Liver (tissue), 3 donors: Measurements from ENCODE around the gene GMFB.

Experiments
- FOXA1 ChIP-seq: IDR thresholded peaks from 2 replicates; pipeline ENCODE4 v1.6.1; 2016; ENCODE audit warnings: antibody characterized with exemption
- GABPA ChIP-seq, 2 donors: IDR thresholded peaks in 1 of 2; conservative IDR thresholded peaks in 1 of 2; 2 replicates each; pipeline ENCODE4 v1.6.1; 2016; ENCODE audit warnings: antibody characterized with exemption in 2 of 2, mild to moderate bottlenecking in 1 of 2, moderate library complexity in 1 of 2
- HNF4G ChIP-seq: IDR thresholded peaks from 2 replicates; pipeline ENCODE4 v1.6.1; 2016; ENCODE audit warnings: antibody characterized with exemption
- JUND ChIP-seq, 2 donors: IDR thresholded peaks; 2 replicates each; pipeline ENCODE4 v1.6.1; 2016; ENCODE audit warnings: antibody characterized with exemption in 2 of 2
- MAX ChIP-seq: IDR thresholded peaks from 2 replicates; pipeline ENCODE4 v1.6.1; 2016; ENCODE audit warnings: antibody characterized with exemption
- RAD21 ChIP-seq, 2 donors: IDR thresholded peaks; 2 replicates each; pipeline ENCODE4 v1.6.1; 2016; ENCODE audit warnings: antibody characterized with exemption in 2 of 2, mild to moderate bottlenecking in 2 of 2
- REST ChIP-seq: IDR thresholded peaks from 2 replicates; pipeline ENCODE4 v1.6.1; 2016; ENCODE audit warnings: antibody characterized with exemption, mild to moderate bottlenecking
- SP1 ChIP-seq: IDR thresholded peaks from 2 replicates; pipeline ENCODE4 v1.6.1; 2018; ENCODE audit warnings: antibody characterized with exemption, mild to moderate bottlenecking
- TAF1 ChIP-seq: conservative IDR thresholded peaks from 2 replicates; pipeline ENCODE4 v1.6.1; 2016; ENCODE audit warnings: antibody characterized with exemption, mild to moderate bottlenecking
- YY1 ChIP-seq: IDR thresholded peaks from 2 replicates; pipeline ENCODE4 v1.6.1; 2016; ENCODE audit warnings: antibody characterized with exemption, mild to moderate bottlenecking
- TF ChIP-seq, protein P1 (sequence below): fragments of 150-350 bp; IDR thresholded peaks from 2 replicates; pipeline ENCODE4 v1.5.1; 2017; ENCODE audit warnings: improper control_type of control experiment, low read depth, low read length; ENCODE audit not compliant: missing input control
- TF ChIP-seq, protein P2 (sequence below): IDR thresholded peaks from 2 replicates; pipeline ENCODE4 v1.6.1; 2016; ENCODE audit warnings: antibody characterized with exemption
- TF ChIP-seq, protein P3 (sequence below): IDR thresholded peaks from 2 replicates; pipeline ENCODE4 v1.6.1; 2016; ENCODE audit warnings: antibody characterized with exemption
- donor health status: healthy.
- donor health status: healthy.

DNA sequence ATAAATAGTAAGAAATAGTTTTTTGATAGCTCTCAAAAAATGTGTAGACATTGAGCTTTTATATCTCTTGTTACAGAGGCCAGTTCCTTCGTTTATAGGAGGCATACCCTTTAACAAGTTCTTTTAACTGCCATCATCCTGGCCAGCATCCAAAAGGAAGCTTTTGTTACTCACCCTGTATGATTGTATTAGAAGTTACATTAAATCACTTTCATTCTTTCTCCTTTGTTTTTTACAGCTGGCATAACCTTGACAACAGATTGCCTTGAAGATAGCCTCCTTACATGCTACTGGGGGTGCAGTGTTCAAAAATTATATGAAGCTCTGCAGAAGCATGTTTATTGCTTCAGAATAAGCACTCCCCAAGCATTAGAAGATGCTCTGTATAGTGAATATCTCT is 41.0 kb upstream of the GMFB start:
- TF ChIP-seq, protein P1, sequence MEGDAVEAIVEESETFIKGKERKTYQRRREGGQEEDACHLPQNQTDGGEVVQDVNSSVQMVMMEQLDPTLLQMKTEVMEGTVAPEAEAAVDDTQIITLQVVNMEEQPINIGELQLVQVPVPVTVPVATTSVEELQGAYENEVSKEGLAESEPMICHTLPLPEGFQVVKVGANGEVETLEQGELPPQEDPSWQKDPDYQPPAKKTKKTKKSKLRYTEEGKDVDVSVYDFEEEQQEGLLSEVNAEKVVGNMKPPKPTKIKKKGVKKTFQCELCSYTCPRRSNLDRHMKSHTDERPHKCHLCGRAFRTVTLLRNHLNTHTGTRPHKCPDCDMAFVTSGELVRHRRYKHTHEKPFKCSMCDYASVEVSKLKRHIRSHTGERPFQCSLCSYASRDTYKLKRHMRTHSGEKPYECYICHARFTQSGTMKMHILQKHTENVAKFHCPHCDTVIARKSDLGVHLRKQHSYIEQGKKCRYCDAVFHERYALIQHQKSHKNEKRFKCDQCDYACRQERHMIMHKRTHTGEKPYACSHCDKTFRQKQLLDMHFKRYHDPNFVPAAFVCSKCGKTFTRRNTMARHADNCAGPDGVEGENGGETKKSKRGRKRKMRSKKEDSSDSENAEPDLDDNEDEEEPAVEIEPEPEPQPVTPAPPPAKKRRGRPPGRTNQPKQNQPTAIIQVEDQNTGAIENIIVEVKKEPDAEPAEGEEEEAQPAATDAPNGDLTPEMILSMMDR = no peak
- no peak for TF ChIP-seq REST
- no peak for TF ChIP-seq TAF1
- TF ChIP-seq RAD21 (IDR thresholded peaks at IDR 0.05) = no peak
- no peak for TF ChIP-seq YY1
- TF ChIP-seq MAX = no peak
- TF ChIP-seq, protein P2, sequence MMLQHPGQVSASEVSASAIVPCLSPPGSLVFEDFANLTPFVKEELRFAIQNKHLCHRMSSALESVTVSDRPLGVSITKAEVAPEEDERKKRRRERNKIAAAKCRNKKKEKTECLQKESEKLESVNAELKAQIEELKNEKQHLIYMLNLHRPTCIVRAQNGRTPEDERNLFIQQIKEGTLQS = no peak
- no peak for TF ChIP-seq JUND (IDR thresholded peaks at IDR 0.05)
- TF ChIP-seq, protein P3, sequence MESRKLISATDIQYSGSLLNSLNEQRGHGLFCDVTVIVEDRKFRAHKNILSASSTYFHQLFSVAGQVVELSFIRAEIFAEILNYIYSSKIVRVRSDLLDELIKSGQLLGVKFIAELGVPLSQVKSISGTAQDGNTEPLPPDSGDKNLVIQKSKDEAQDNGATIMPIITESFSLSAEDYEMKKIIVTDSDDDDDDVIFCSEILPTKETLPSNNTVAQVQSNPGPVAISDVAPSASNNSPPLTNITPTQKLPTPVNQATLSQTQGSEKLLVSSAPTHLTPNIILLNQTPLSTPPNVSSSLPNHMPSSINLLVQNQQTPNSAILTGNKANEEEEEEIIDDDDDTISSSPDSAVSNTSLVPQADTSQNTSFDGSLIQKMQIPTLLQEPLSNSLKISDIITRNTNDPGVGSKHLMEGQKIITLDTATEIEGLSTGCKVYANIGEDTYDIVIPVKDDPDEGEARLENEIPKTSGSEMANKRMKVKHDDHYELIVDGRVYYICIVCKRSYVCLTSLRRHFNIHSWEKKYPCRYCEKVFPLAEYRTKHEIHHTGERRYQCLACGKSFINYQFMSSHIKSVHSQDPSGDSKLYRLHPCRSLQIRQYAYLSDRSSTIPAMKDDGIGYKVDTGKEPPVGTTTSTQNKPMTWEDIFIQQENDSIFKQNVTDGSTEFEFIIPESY = no peak
- no peak for TF ChIP-seq SP1
- no peak for TF ChIP-seq GABPA (IDR thresholded peaks at IDR 0.05 in 1 of 2, conservative IDR thresholded peaks at IDR 0.05 in 1 of 2)
- no peak for TF ChIP-seq FOXA1
- no peak for TF ChIP-seq HNF4G
